SH-SY5Y (cell line): ENCODE measurements around the gene MYLK4.

Experiments
- GATA2 ChIP-seq: IDR thresholded peaks from 2 replicates; pipeline ENCODE4 v1.6.1; 2011; ENCODE audit warnings: mild to moderate bottlenecking, low read depth, low read length
- GATA3 ChIP-seq: IDR thresholded peaks from 2 replicates; pipeline ENCODE4 v1.6.1; 2011; ENCODE audit warnings: low read depth, mild to moderate bottlenecking, low read length, moderate library complexity

Gene MYLK4

DNA sequence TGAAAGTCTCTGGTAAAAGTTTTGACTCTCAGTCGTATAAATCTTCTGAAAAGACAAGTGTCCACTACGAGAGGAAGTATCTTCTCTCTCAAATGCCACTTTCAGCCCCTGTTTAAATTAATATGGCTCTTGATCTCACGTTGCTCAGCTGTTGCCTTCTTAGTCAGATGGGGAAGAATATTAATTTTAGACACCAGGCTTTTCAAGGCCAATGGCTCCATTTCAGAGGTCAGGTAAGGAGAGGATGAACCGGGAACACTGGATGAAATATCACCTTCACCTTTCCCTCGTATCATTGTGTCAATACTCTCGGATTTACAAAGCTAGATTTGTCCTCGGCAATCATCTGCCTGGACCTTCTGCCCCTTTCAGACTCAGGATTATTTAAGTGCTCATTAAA, at the start of gene MYLK4:
Gene MYLK4 (minus strand): TSS at position 91 of the 400 bp plus-strand sequence. CDS start 1,628 bp downstream, outside the sequence.
- TF ChIP-seq GATA2 (no peak), GATA3 (no peak)

DNA sequence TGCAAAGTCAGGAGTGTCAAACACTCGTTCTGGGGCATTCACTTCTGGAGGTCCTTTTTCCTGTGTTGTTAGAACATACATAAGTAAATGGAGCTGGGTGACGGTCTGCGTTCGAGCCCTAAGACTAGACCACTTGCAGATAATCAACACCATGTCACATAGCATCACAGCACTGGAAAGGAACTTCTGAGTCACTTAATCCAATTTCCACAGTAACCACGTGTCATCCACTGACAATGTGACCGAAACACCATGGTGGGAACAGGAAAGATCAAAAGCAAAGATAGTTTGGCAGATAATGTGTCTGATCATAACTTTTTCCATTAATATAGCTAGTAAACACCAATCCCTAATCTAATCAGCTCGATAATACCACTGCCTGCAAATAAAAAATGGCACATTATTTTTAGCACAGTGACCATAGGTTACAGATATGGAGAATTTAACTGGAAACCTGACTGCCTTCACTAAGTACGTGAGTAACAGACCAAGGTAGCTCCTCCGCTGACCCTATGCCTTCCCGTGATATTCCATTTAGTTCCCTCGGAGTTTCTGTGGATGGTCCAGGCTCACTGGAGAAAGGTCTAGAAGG, 49.3 kb upstream of the MYLK4 start:
- no peak for TF ChIP-seq GATA3
- no peak for TF ChIP-seq GATA2

DNA sequence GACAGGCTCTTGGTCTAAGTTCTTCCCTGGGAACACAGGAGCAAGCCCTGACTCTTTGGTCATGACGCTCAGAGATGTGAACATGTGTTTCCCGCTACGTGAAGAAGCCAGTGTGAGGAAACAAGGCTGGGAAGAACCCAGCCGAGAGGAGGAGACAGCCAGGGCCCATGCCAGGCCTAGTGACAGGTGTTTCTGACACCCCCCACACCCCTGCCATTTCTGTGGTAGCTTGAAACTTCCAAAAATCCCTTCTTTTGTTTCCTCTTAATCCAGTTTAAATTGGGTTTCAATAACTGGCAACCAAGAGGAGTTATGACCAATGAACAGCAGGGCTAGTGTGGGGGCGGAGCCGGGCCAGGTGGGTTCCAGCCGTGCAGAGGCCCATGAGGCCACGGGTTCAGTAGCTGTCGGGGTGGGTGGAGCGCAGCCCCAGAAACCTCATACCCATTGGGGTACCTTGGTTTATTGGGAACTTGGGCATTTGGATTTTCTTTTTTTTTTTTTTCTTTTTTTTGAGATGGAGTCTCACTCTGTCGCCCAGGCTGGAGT, 47.9 kb upstream of the MYLK4 start:
- no peak for TF ChIP-seq GATA3
- no peak for TF ChIP-seq GATA2

DNA sequence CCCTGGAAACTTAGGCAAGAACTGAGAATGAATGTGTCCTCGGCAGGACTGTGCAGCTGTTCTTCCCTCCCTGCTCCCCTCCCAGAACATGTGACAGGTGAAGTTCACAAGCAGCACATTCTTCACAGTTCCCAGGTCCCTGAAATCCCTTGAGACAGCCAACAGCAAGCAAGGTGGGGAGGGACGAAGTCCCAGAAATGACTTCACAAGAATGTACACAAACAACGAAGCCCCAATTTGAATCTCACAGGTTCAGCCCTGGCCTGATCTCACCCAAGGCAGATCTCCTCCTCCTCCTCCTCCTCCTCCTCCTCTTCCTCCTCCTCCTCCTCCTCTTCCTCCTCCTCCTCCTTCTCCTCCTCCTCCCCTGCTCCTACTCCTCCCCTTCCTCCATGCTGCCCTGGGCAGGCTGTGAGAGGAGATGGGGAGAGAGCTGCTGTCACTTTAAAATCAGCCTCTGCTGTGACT, 46.9 kb upstream of the MYLK4 start:
- TF ChIP-seq GATA2 (no peak), GATA3 (no peak)

DNA sequence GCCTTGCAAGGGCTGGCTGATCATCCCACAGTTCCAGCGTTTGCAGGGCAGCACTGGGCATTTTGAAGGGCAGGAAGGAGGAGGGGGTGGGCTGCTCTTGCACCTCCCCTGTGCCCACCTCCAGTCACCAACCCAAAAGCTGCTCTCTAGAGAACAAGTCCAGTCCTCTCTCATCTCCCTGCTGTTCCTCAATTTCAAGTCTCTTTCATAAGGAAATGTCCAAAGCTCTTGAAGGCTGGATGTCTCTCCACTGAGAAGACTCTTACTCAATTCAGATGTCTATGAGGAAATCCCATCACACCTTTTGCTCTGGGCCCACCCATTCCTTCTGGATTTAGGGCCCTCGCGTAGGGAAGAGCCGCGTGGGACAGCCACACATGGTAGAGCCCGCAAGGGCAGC, 46.1 kb upstream of the MYLK4 start:
- no peak for TF ChIP-seq GATA2
- no peak for TF ChIP-seq GATA3

DNA sequence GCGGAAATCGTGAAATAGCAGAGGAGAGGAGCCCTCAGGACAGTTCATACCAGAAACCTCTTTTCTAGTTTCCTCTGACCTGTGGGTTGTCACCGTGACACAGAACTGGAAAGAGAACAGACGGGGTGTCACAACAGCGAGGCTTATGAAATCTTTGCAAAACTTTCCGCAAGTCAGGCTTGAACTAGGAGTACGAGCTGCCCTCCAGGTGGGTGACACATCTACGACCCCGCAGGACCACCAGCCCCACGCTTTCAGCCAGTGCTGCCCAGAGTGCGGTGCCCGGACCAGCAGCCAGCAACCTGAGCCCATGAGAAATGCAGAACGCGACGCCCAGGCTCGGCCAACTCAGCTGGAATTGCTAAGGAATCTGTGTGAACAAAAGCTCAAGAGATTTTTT, 45.2 kb upstream of the MYLK4 start:
- TF ChIP-seq GATA2: no peak
- TF ChIP-seq GATA3: no peak

DNA sequence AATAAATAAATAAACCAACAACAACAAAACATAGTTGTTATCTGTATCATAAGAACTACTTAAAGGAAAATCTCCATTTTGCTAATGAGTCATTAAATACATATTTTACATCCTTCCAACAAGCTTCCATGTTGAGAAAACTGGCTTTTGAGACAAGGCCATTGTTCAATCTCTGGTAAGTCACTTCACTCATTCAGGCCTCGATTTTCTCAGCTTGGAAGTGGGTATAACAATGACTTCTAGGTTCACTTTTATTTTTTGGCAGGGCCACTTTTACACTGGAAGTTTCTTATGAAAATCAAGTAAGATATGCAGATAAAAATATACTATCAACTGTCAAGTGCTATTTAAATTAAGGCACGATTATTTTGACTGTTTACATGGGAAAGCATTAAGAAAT, 44.4 kb upstream of the MYLK4 start:
- TF ChIP-seq GATA2 (no peak), GATA3 (no peak)

DNA sequence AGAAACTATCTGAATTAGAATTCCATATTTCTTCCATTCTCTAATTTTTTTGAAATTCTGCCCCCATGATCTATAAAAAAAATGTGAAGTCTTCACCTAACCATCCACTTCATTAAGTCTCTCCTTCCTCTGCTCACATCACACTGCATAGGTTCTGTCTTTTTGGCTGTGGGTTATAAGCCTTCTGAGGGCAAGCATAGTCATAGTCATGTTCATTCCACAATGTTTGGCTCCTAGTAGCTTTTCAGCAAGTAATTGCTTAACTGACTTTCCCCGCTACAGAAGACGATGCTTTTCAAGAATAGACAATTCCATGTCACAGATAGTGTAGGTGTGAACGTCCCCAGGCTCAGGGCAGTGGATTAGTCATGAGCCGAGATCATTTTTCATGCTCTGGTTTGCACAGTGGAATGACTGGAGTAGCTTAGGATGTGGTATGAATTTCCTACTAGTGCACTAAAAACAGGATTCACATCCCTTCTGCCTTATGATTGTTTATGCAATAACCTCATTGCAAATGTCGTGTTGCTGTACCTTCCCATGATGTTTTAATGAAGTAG, 43.5 kb upstream of the MYLK4 start:
- TF ChIP-seq GATA2 (no peak), GATA3 (no peak)

DNA sequence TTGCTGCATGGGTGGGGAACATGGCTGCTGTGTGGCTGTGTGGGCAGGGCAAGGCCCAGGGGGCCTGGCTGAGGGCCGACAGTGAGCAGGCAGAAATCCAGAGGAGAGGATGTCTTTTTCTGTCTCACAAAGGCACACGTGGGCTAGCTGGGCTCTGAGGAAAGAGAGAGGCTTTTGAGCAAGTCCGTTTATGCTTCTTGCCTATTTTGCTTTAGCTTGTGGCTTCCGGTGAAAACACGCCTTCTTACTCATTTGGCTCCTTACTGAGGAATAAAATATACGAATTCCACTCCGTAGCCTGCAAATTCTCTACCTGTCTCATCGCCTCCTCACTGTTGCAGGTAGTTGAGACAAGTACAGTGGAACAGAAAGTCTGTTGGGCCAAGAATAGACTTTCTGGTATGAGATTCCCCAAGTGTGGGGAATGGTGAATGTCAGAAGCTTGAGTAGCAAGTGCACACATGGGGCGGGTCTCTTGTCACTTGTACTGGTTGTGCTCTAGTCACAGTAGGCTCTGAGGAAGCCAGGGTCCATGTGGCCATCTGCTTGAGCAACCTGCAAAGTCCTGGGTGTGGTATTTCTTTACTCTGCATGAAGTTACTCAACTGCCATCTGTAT, 42.9 kb upstream of the MYLK4 start:
- TF ChIP-seq GATA3 (no peak), GATA2 (no peak)

DNA sequence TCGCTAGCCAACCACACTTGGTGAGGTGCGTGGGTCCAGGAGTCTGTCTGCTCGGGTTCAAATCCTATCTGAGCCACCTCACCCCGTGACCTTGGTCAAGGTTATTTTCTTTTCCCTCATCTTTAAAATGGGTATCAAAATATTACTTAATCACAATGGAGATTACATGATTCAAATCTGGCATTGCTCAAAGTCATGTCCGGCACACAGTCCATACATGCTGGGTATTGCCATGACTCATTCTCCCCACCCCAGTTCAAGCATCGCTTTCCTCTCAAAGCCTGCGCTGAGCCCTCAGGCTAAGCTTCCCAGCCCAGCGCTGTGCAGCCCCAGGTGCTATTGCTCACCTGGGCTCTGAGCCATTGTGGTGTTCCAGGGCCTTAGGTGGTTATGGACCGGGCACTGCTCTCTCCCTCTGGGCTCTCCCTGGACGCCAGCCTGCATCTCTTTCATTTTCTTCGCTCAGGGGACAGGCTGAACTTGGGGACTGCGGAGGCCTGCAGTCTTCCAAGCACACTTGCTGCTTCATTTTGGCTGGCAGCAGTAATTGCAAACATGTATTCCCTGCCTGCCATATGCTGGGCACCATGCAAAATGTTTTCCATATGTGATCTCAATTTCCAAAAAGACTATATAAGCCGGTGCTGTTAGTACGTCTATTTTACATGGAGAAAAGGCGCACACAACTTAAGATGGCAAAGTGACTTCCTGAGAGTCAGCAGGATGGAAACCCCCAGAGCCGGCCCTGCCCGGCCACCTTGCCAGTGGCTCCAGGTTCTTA, 41.8 kb upstream of the MYLK4 start:
- TF ChIP-seq GATA2 (no peak), GATA3 (no peak)

DNA sequence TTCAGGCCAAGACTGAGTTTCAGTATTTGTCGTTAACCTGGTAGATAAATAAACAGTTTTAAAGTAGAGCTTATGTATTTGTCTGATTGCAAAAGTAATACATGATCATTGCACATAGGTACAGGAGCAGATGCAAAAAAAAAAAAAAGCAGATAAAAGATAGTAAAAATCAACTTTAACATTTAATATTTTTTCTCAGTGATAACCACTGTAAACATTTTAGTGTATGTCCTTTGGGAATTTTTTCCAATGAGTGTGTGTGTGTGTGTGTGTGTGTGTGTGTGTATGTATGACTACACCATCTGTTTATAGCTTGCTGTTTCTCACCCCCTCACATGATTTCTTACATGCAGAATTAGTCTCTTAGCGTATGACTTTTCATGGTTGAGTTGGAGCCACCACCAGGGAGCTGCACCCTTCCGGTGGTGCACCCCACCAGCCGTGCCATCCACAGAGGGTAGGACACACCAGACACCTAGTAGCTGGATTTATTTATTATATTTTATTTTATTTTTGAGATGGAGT, 40.8 kb upstream of the MYLK4 start:
- no peak for TF ChIP-seq GATA2
- no peak for TF ChIP-seq GATA3

DNA sequence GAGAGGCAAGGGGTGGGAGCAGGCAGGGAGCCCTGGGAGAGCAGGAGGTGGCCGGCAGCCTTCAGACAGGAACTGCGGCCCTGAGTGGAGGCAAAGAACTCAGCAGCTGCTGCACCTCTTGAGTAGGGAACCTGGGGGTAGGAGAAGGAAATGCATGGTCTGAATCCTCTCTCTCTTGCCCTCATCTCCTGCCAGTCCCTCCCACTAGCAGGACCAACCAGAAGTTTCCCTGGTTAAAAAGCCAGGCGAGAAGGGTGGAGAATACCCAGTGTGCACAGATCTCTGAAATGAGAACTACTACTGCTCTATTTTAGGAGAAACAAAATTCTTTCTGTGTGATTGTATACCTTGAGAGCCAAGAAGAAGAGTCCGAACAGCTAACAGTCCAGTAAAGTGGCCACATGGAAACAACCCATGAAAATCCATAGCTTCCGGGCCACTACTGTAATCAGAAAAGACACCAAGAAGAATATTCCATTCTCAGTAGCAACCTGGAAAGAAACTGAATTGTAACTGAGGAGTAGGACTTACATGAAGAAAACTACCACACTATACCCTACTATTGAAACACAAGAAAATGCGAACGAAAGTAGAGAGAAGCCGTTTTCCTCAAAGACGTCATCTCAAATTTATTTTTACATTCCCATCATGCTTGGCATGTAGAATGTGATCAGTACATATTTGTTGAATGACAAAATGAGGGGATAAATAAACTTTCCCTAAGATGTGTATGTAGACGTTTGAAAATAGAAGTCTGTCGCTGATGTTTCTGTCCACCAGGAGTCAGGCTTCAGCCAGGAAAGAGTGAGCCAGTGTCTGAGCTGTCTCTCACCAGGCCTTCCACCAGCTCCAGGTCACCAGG, 40.1 kb upstream of the MYLK4 start:
- TF ChIP-seq GATA3 (no peak), GATA2 (no peak)

DNA sequence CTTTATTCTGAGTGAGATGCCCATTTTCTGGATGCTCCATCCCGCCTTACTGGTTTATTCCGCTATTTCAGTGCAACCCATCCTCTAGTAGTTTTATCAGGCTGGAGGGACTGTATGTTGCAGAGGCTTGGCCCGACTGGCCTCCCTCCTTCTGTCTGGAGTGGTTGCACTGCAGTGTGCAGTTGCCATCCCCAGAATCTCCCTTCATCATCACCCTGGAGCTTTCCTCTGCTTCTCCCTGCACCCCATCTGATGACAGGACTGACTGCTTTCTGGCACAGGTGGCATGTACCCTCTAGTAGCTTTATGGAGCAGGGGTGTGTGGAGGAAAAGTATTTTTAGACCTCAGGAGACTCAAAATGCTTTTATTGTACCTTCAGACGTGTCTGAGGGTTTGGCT, 35.5 kb upstream of the MYLK4 start:
- no peak for TF ChIP-seq GATA2
- TF ChIP-seq GATA3: no peak

DNA sequence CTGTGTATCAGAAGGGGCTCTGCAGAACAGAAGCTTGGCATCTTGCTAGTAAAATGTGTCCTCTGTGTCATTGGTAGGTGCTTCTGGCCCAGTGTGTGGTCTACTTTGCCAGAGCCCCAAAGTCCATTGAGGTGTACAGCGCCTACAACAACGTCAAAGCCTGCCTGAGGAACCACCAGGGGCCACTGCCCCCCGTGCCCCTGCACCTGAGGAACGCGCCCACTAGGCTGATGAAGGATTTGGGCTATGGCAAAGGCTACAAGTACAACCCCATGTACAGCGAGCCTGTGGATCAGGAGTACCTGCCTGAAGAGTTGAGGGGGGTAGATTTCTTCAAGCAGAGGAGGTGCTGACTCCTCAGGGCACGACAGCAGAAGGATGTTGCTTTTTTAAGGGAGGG, 34.2 kb upstream of the MYLK4 start:
- no peak for TF ChIP-seq GATA2
- no peak for TF ChIP-seq GATA3
